IPS-18c (cell line): ENCODE measurements around the gene XRRA1.

Experiments used
- H3K4me3 ChIP-seq: 2 replicates; pipeline ENCODE4 v1.7.0; 2013; ENCODE audit warnings: low read depth, mild to moderate bottlenecking, low read length, moderate library complexity; ENCODE audit not compliant: insufficient read depth
- H3K9me3 ChIP-seq: one replicate; pipeline ENCODE4 v1.6.1; 2013; ENCODE audit warnings: mild to moderate bottlenecking, low read length, moderate library complexity; ENCODE audit not compliant: control insufficient read depth, insufficient read depth

The XRRA1 gene

GRCh38 chr11:74954199-74954598 is 5.3 kb upstream of the XRRA1 start:
- no peaks in the 10 kb centered on the region for H3K9me3 ChIP-seq
- no peak overlapping the region for H3K4me3 ChIP-seq

- Histone ChIP-seq H3K4me3 (no peak overlapping the region), H3K9me3 (no peaks in the 10 kb centered on the region)
Measured at GRCh38 chr11:74953451-74953850, 4.6 kb upstream of the XRRA1 start.

- Histone ChIP-seq H3K9me3 (no peaks in the 10 kb centered on the region), H3K4me3 (no peak overlapping the region)
Measured at GRCh38 chr11:74952752-74953151, 3.9 kb upstream of the XRRA1 start.

- H3K9me3 ChIP-seq, result no peaks in the 10 kb centered on the region
- H3K4me3 ChIP-seq, result no peak overlapping the region
Measured at GRCh38 chr11:74951226-74951625, 2.3 kb upstream of the XRRA1 start.

- H3K4me3 ChIP-seq, result peak overlapping the region; percentile 72; the same call in 1 of the 2 replicates
- no peaks in the 10 kb centered on the region for H3K9me3 ChIP-seq
Measured at GRCh38 chr11:74950374-74950969, 1.6 kb upstream of the XRRA1 start.

- H3K9me3 ChIP-seq, result no peaks in the 10 kb centered on the region
- H3K4me3 ChIP-seq, result peak overlapping the region; percentile 72
Measured at GRCh38 chr11:74949753-74950137, 854 bp upstream of the XRRA1 start.

- no peaks in the 10 kb centered on the region for H3K9me3 ChIP-seq
- peak overlapping the region; percentile 72 for H3K4me3 ChIP-seq
Measured at GRCh38 chr11:74948546-74948897, 369 bp downstream of the XRRA1 start.

GRCh38 chr11:74942073-74942759 is 6.7 kb downstream of the XRRA1 start:
- H3K9me3 ChIP-seq, result no peaks in the 10 kb centered on the region
- H3K4me3 ChIP-seq, result no peak overlapping the region

- H3K4me3 ChIP-seq, result no peak overlapping the region
- no peaks in the 10 kb centered on the region for H3K9me3 ChIP-seq
Measured at GRCh38 chr11:74941492-74941891, 7.4 kb downstream of the XRRA1 start.

- Histone ChIP-seq H3K9me3 (no peaks in the 10 kb centered on the region), H3K4me3 (no peak overlapping the region)
Measured at GRCh38 chr11:74937696-74938475, 11.0 kb downstream of the XRRA1 start.

GRCh38 chr11:74936976-74937375 is 11.9 kb downstream of the XRRA1 start:
- Histone ChIP-seq H3K9me3 (no peaks in the 10 kb centered on the region), H3K4me3 (no peak overlapping the region)

GRCh38 chr11:74936087-74936486 is 12.8 kb downstream of the XRRA1 start:
- H3K9me3 ChIP-seq, result no peaks in the 10 kb centered on the region
- H3K4me3 ChIP-seq, result no peak overlapping the region

GRCh38 chr11:74935285-74935684 is 13.6 kb downstream of the XRRA1 start:
- Histone ChIP-seq H3K9me3 (no peaks in the 10 kb centered on the region), H3K4me3 (no peak overlapping the region)

GRCh38 chr11:74933765-74934164 is 15.1 kb downstream of the XRRA1 start:
- H3K9me3 ChIP-seq, result no peaks in the 10 kb centered on the region

GRCh38 chr11:74932797-74933196 is 16.1 kb downstream of the XRRA1 start:
- Histone ChIP-seq H3K4me3 (no peak overlapping the region), H3K9me3 (no peaks in the 10 kb centered on the region)

More at GRCh38 chr11:74933765-74934164, 15.1 kb downstream of the XRRA1 start:
- H3K4me3 ChIP-seq, result no peak overlapping the region

GRCh38 chr11:74932169-74932568 is 16.7 kb downstream of the XRRA1 start:
- no peak overlapping the region for H3K4me3 ChIP-seq
- H3K9me3 ChIP-seq, result no peaks in the 10 kb centered on the region

- Histone ChIP-seq H3K9me3 (no peaks in the 10 kb centered on the region), H3K4me3 (no peak overlapping the region)
Measured at GRCh38 chr11:74929431-74930363, 19.2 kb downstream of the XRRA1 start.
